Right lobe of liver (tissue), 4 donors: ENCODE data around the gene HIF1A.

Experiments
- CTCF ChIP-seq, 4 donors: fragments of 200-600 bp in 3 of 4; fragments of 450-650 bp in 1 of 4; IDR thresholded peaks; one replicate each; pipeline versions ENCODE4 v1.5.1 to v1.8.0; 2016 to 2022; ENCODE audit warnings: antibody characterized with exemption in 4 of 4, mild to moderate bottlenecking in 2 of 4
- POLR2A ChIP-seq: fragments of 450-650 bp; IDR thresholded peaks from one replicate; pipeline ENCODE4 v1.6.1; 2017; ENCODE audit warnings: antibody characterized with exemption, mild to moderate bottlenecking
- donor health status: DM: no; HTN: no; CAD: no.
- donor health status: DM: no; HTN: no; CAD: no.
- donor health status: DM: no; HTN: yes; CAD: no.

- TF ChIP-seq CTCF (IDR thresholded peaks at IDR 0.05) (no peak), POLR2A (no peak)
These were observed 32.6 kb upstream of the HIF1A start for GRCh38 chr14:61662437-61663311.
